Prostate gland (tissue), 2 donors: ENCODE data around the gene ABHD2.

Source experiments
- POLR2AphosphoS5 ChIP-seq: sonication (generic); formaldehyde crosslinking; IDR thresholded peaks from one replicate; pipeline ENCODE4 v1.6.1; 2017; ENCODE audit warnings: antibody characterized with exemption
- TF ChIP-seq, protein P1 (sequence below), 4 experiments: fragments of 200-600 bp in 2 of 4; fragments of 450-650 bp in 2 of 4; sonication (generic) in 2 of 4; IDR thresholded peaks; 1 replicate in 3 of 4; 2 replicates in 1 of 4; pipeline ENCODE4 v1.5.1; 2016 to 2019; ENCODE audit warnings: antibody characterized with exemption in 4 of 4, mild to moderate bottlenecking in 2 of 4, moderate library complexity in 2 of 4

DNA sequence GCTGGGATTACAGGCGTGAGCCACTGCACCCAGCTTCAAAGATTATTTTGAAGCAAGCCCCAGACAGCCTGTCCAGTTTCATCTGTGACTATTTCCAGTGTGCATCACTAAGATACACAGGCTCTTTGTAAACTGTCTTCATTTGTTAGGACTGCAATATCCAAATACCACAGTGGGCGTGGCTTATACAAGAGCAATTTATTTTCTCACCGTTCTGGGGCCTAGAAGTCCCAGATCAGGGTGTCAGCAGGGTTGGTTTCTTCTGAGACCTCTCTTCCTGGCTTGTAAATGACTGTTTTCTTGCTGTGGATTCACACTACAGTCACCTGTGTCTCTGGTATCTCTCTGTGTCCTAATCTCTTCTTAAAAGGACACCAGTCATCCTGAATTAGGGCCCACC is 73.4 kb downstream of the ABHD2 start:
- TF ChIP-seq POLR2AphosphoS5, result no peak
- TF ChIP-seq, protein P1, sequence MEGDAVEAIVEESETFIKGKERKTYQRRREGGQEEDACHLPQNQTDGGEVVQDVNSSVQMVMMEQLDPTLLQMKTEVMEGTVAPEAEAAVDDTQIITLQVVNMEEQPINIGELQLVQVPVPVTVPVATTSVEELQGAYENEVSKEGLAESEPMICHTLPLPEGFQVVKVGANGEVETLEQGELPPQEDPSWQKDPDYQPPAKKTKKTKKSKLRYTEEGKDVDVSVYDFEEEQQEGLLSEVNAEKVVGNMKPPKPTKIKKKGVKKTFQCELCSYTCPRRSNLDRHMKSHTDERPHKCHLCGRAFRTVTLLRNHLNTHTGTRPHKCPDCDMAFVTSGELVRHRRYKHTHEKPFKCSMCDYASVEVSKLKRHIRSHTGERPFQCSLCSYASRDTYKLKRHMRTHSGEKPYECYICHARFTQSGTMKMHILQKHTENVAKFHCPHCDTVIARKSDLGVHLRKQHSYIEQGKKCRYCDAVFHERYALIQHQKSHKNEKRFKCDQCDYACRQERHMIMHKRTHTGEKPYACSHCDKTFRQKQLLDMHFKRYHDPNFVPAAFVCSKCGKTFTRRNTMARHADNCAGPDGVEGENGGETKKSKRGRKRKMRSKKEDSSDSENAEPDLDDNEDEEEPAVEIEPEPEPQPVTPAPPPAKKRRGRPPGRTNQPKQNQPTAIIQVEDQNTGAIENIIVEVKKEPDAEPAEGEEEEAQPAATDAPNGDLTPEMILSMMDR (IDR thresholded peaks at IDR 0.05), result no peak
